ENCODE data around the gene OSBPL10. TPM values are rescaled to one million over a fixed set of nuclear protein-coding genes. Genes with fewer than 3 reads are reported as not detected.

The OSBPL10 gene
- total RNA-seq, 2 donors from 2014 or later: 82.8 to 127 TPM

- no peak overlapping the region for H3K27ac ChIP-seq
- TF ChIP-seq CTCF (IDR thresholded peaks at IDR 0.05) (no peak), POLR2AphosphoS5 (IDR thresholded peaks at IDR 0.05) (no peak), POLR2A (IDR thresholded peaks at IDR 0.05) (no peak)
- H3K27me3 ChIP-seq (replicated peaks; ENCODE audit: insufficient read depth): no peaks in the 10 kb centered on the region
- 31% methylated on average over 5 of the region's 5 CpGs for WGBS
- no peak for DNase-seq (ENCODE audit: low spot score)
- intact Hi-C loops (cut with DNase I): no loop called here
- no peaks in the 10 kb centered on the region for H3K9me3 ChIP-seq
- no peak overlapping the region for H3K4me3 ChIP-seq
- no peaks in the 10 kb centered on the region for H3K36me3 ChIP-seq
- no peaks in the 10 kb centered on the region for H3K4me1 ChIP-seq (replicated peaks)
Measured at GRCh38 chr3:31743331-31744089, 237.6 kb downstream of the OSBPL10 start.

GRCh38 chr3:31740397-31740796 lies 240.7 kb downstream of the OSBPL10 start:
- H3K9me3 ChIP-seq: no peaks in the 10 kb centered on the region
- no peak for DNase-seq (ENCODE audit: low spot score)
- no peaks in the 10 kb centered on the region for H3K4me1 ChIP-seq (replicated peaks)
- no peaks in the 10 kb centered on the region for H3K27me3 ChIP-seq (replicated peaks; ENCODE audit: insufficient read depth)
- H3K36me3 ChIP-seq: no peaks in the 10 kb centered on the region
- H3K27ac ChIP-seq: no peak overlapping the region
- TF ChIP-seq CTCF (IDR thresholded peaks at IDR 0.05): no peak
- no peak for TF ChIP-seq POLR2AphosphoS5 (IDR thresholded peaks at IDR 0.05)
- no peak for TF ChIP-seq POLR2A (IDR thresholded peaks at IDR 0.05)
- 97% methylated on average over 1 of the region's 1 CpG for WGBS
- intact Hi-C loops (cut with DNase I): no loop called here
- no peak overlapping the region for H3K4me3 ChIP-seq

- no peaks in the 10 kb centered on the region for H3K9me3 ChIP-seq
- TF ChIP-seq POLR2AphosphoS5 (IDR thresholded peaks at IDR 0.05) (no peak), CTCF (IDR thresholded peaks at IDR 0.05) (no peak), POLR2A (IDR thresholded peaks at IDR 0.05) (no peak)
Measured at GRCh38 chr3:31738412-31738811, 242.7 kb downstream of the OSBPL10 start.

GRCh38 chr3:31735667-31736066 lies 245.4 kb downstream of the OSBPL10 start:
- Histone ChIP-seq H3K4me3 (no peak overlapping the region), H3K27me3 (replicated peaks; ENCODE audit: insufficient read depth) (no peaks in the 10 kb centered on the region), H3K9me3 (no peaks in the 10 kb centered on the region), H3K36me3 (no peaks in the 10 kb centered on the region), H3K4me1 (replicated peaks) (no peaks in the 10 kb centered on the region), H3K27ac (no peak overlapping the region)
- intact Hi-C loops (cut with DNase I): no loop called here
- TF ChIP-seq CTCF (IDR thresholded peaks at IDR 0.05): no peak
- no peak for TF ChIP-seq POLR2A (IDR thresholded peaks at IDR 0.05)
- TF ChIP-seq POLR2AphosphoS5 (IDR thresholded peaks at IDR 0.05): no peak
- 94% methylated on average over 5 of the region's 5 CpGs for WGBS
- no peak for DNase-seq (ENCODE audit: low spot score)

More at GRCh38 chr3:31738412-31738811, 242.7 kb downstream of the OSBPL10 start:
- no peaks in the 10 kb centered on the region for H3K4me1 ChIP-seq (replicated peaks)
- no peaks in the 10 kb centered on the region for H3K36me3 ChIP-seq
- no peak overlapping the region for H3K4me3 ChIP-seq
- DNase-seq (ENCODE audit: low spot score): no peak
- intact Hi-C loops (cut with DNase I): no loop called here
- 47% methylated on average over 7 of the region's 7 CpGs for WGBS
- no peak overlapping the region for H3K27ac ChIP-seq
- no peaks in the 10 kb centered on the region for H3K27me3 ChIP-seq (replicated peaks; ENCODE audit: insufficient read depth)

- no peak overlapping the region for H3K27ac ChIP-seq
- no peak overlapping the region for H3K4me3 ChIP-seq
- TF ChIP-seq POLR2AphosphoS5 (IDR thresholded peaks at IDR 0.05): peak; percentile 51
- no peak for TF ChIP-seq CTCF (IDR thresholded peaks at IDR 0.05)
- H3K4me1 ChIP-seq (replicated peaks): no peaks in the 10 kb centered on the region
- no peaks in the 10 kb centered on the region for H3K27me3 ChIP-seq (replicated peaks; ENCODE audit: insufficient read depth)
- intact Hi-C loops (cut with DNase I): no loop called here
- H3K36me3 ChIP-seq: no peaks in the 10 kb centered on the region
- peak; percentile 57 for DNase-seq (ENCODE audit: low spot score)
- no peaks in the 10 kb centered on the region for H3K9me3 ChIP-seq
- 28% methylated on average over 4 of the region's 4 CpGs for WGBS
Measured at GRCh38 chr3:31733234-31733667, 247.8 kb downstream of the OSBPL10 start.

Data from prostate gland (tissue), 2 donors.